ENCODE data around the gene RAB6B.

DNA sequence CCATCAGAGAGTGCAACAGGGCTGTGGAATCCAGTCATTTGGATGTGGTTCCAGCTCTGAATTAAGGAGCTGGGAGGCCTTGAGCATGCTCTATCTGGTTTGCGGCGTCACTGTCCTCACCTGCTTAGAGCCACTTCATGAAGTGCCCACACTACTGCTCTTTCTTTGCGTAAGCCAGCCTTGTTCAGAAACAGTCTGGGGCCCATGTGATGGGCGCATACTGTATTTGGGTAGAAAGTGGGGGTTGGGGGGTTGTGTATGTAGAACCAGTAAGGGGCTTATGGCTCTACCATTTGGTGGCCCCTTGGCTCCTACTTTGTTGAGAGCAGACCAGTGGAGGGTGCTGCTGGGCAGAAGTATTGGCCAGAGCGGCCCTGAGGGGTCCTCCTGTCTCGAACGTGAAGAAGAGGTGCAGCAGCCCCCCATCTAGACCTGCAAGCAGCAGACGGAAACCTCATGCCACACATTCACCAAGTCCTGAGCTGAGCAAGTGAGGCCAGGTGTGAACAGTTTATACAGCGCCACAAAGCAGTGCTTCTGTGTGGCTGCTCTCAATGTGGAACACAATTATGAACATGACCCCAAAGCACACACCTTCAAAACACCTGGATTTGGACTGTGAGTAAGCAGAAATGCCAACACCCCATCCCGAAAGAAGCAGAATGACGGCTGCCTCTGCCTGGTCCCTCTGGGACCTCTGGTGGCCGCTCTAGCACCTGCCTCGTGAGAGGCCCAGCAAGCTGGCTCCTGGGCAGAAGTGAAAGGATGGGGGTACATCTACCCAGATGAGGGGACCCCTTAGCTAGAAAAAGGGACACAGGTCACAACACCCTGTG, 63.5 kb downstream of the RAB6B start:
- no peak for TF ChIP-seq MEIS1 (CRISPR knock-in tag; IDR thresholded peaks at IDR 0.05; ENCODE audit: borderline replicate concordance)
- no peak for TF ChIP-seq MZF1 (tag by site-specific recombination; IDR thresholded peaks at IDR 0.05; ENCODE audit: borderline replicate concordance)
- TF ChIP-seq, protein P1, sequence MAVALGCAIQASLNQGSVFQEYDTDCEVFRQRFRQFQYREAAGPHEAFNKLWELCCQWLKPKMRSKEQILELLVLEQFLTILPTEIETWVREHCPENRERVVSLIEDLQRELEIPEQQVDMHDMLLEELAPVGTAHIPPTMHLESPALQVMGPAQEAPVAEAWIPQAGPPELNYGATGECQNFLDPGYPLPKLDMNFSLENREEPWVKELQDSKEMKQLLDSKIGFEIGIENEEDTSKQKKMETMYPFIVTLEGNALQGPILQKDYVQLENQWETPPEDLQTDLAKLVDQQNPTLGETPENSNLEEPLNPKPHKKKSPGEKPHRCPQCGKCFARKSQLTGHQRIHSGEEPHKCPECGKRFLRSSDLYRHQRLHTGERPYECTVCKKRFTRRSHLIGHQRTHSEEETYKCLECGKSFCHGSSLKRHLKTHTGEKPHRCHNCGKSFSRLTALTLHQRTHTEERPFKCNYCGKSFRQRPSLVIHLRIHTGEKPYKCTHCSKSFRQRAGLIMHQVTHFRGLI (tag by site-specific recombination; IDR thresholded peaks at IDR 0.05) = no peak
- TF ChIP-seq, protein P2, sequence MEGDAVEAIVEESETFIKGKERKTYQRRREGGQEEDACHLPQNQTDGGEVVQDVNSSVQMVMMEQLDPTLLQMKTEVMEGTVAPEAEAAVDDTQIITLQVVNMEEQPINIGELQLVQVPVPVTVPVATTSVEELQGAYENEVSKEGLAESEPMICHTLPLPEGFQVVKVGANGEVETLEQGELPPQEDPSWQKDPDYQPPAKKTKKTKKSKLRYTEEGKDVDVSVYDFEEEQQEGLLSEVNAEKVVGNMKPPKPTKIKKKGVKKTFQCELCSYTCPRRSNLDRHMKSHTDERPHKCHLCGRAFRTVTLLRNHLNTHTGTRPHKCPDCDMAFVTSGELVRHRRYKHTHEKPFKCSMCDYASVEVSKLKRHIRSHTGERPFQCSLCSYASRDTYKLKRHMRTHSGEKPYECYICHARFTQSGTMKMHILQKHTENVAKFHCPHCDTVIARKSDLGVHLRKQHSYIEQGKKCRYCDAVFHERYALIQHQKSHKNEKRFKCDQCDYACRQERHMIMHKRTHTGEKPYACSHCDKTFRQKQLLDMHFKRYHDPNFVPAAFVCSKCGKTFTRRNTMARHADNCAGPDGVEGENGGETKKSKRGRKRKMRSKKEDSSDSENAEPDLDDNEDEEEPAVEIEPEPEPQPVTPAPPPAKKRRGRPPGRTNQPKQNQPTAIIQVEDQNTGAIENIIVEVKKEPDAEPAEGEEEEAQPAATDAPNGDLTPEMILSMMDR (tag by site-specific recombination; IDR thresholded peaks at IDR 0.05) = no peak
- TF ChIP-seq ZBTB21 (tag by site-specific recombination; IDR thresholded peaks at IDR 0.05) = no peak
- no peak for TF ChIP-seq ZNF202 (tag by site-specific recombination; IDR thresholded peaks at IDR 0.05; ENCODE audit: borderline replicate concordance)
- no peak for TF ChIP-seq ZNF629 (tag by site-specific recombination; IDR thresholded peaks at IDR 0.05)

Measured in HEK293 (cell line).